Panc1 (cell line): ENCODE results near the gene PLCB4. TPM values are rescaled to one million over a fixed set of nuclear protein-coding genes. Genes with fewer than 3 reads are reported as not detected.

Source experiments
- ATAC-seq: fragments of 200-7000 bp; cut with Tn5 transposase; 2 replicates; pipeline ENCODE4 v1.9.1; 2020; ENCODE audit warnings: mild to moderate bottlenecking, moderate library complexity
- BruUV-seq: library from RNA; stranded (reverse); fragments of 400-500 nt; replicated peaks from 2 replicates; lab custom pipeline; 2021; lab: Mats Ljungman, UMichigan
- CTCF ChIA-PET: fragments of 300-600 bp; sonication (Branson Sonifier 250); formaldehyde crosslinking; loops from one replicate; lab custom pipeline; 2022; ENCODE audit warnings: antibody characterized with exemption; lab: Charles Lee
- POLR2A ChIA-PET: fragments of 300-600 bp; sonication (Branson Sonifier 250); formaldehyde crosslinking; loops from one replicate; lab custom pipeline; 2022; ENCODE audit warnings: antibody characterized with exemption; lab: Charles Lee
- DNase-seq: peaks from one replicate; pipeline ENCODE4 v3.0.0-alpha.2; 2010; ENCODE audit warnings: low read depth, low spot score
- H3K27ac ChIP-seq: 2 replicates; pipeline ENCODE4 v1.5.1; 2011; ENCODE audit warnings: mild to moderate bottlenecking, low read length, inconsistent platforms
- H3K27me3 ChIP-seq: fragments of 200-500 bp; sonication (Bioruptor generic); 2 replicates; pipeline ENCODE4 v1.6.0; 2014; ENCODE audit warnings: low read length, inconsistent platforms; ENCODE audit not compliant: control insufficient read depth, insufficient read depth
- H3K36me3 ChIP-seq: fragments of 200-500 bp; sonication (Bioruptor generic); 2 replicates; pipeline ENCODE4 v1.5.1; 2014; ENCODE audit warnings: inconsistent platforms, mild to moderate bottlenecking, low read length, moderate library complexity; ENCODE audit not compliant: control insufficient read depth, insufficient read depth
- H3K4me1 ChIP-seq: 2 replicates; pipeline ENCODE4 v1.5.1; 2011; ENCODE audit warnings: inconsistent platforms, mild to moderate bottlenecking, low read length, moderate library complexity; ENCODE audit not compliant: control insufficient read depth, insufficient read depth
- H3K4me3 ChIP-seq, 2 experiments: 2 replicates each; pipeline ENCODE4 v1.5.1; 2011 to 2012; ENCODE audit warnings: low read depth in 2 of 2, low read length in 2 of 2, mild to moderate bottlenecking in 2 of 2, inconsistent platforms in 1 of 2, moderate library complexity in 1 of 2
- H3K9me3 ChIP-seq: fragments of 200-500 bp; sonication (Bioruptor generic); 2 replicates; pipeline ENCODE4 v1.5.1; 2014; ENCODE audit warnings: low read depth, mild to moderate bottlenecking, inconsistent platforms, low read length, moderate library complexity; ENCODE audit not compliant: control insufficient read depth, insufficient read depth
- POLR2AphosphoS5 ChIP-seq: IDR thresholded peaks from 2 replicates; pipeline ENCODE4 v1.6.1; 2012; ENCODE audit warnings: mild to moderate bottlenecking, low read depth, low read length, moderate library complexity
- SIN3A ChIP-seq: IDR thresholded peaks from 2 replicates; pipeline ENCODE4 v1.6.1; 2012; ENCODE audit warnings: low read depth, mild to moderate bottlenecking, low read length, moderate library complexity, borderline replicate concordance; ENCODE audit not compliant: insufficient read depth
- TCF7L2 ChIP-seq: IDR thresholded peaks from 2 replicates; pipeline ENCODE4 v1.6.1; 2011; ENCODE audit warnings: mild to moderate bottlenecking, low read depth, low read length, inconsistent platforms
- in situ Hi-C: cut with HindIII; loops from 2 replicates; pipeline ENCODE4 v1.10.0; 2016; ENCODE audit warnings: low sequenced_read_pairs, low pct_unique_long_range_greater_than_20kb
- intact Hi-C: fragments of 100-400 bp; cut with micrococcal nuclease; formaldehyde crosslinking; loops from one replicate; pipeline ENCODE4 v1.10.0; 2022; ENCODE audit not compliant: unreplicated experiment
- total RNA-seq: library from RNA; stranded (reverse); gene quantifications from one replicate; pipeline ENCODE4 v1.2.1, GENCODE V29; 2021; ENCODE audit not compliant: unreplicated experiment
- TF ChIP-seq, protein P1 (sequence below): fragments of 450-650 bp; IDR thresholded peaks from 2 replicates; pipeline ENCODE4 v1.5.1; 2017; ENCODE audit warnings: mild to moderate bottlenecking
- TF ChIP-seq, protein P2 (sequence below), 2 experiments: IDR thresholded peaks; 2 replicates each; pipeline ENCODE4 v1.6.1; 2011 to 2012; ENCODE audit warnings: low read depth in 2 of 2, control low read depth in 1 of 2, low read length in 1 of 2, mild to moderate bottlenecking in 1 of 2, moderate library complexity in 1 of 2; ENCODE audit not compliant: insufficient read depth in 1 of 2

The PLCB4 gene
- total RNA-seq, 1 experiment from 2014 or later, result 1.5 TPM

- Histone ChIP-seq H3K27ac (no peak overlapping the region), H3K4me1 (no peaks in the 10 kb centered on the region), H3K4me3 (no peak overlapping the region), H3K36me3 (no peaks in the 10 kb centered on the region), H3K27me3 (no peaks in the 10 kb centered on the region), H3K9me3 (no peaks in the 10 kb centered on the region)
- ChIA-PET POLR2A (no interaction called here), CTCF (no interaction called here)
- no peak for ATAC-seq
- in situ Hi-C loops (no loop called here), intact Hi-C loops (no loop called here)
- BruUV-seq, result no TSS peak
- DNase-seq, result no peak
- TF ChIP-seq, protein P1, sequence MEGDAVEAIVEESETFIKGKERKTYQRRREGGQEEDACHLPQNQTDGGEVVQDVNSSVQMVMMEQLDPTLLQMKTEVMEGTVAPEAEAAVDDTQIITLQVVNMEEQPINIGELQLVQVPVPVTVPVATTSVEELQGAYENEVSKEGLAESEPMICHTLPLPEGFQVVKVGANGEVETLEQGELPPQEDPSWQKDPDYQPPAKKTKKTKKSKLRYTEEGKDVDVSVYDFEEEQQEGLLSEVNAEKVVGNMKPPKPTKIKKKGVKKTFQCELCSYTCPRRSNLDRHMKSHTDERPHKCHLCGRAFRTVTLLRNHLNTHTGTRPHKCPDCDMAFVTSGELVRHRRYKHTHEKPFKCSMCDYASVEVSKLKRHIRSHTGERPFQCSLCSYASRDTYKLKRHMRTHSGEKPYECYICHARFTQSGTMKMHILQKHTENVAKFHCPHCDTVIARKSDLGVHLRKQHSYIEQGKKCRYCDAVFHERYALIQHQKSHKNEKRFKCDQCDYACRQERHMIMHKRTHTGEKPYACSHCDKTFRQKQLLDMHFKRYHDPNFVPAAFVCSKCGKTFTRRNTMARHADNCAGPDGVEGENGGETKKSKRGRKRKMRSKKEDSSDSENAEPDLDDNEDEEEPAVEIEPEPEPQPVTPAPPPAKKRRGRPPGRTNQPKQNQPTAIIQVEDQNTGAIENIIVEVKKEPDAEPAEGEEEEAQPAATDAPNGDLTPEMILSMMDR, result no peak
- TF ChIP-seq POLR2AphosphoS5 (no peak), TCF7L2 (no peak), SIN3A (no peak)
- TF ChIP-seq, protein P2, sequence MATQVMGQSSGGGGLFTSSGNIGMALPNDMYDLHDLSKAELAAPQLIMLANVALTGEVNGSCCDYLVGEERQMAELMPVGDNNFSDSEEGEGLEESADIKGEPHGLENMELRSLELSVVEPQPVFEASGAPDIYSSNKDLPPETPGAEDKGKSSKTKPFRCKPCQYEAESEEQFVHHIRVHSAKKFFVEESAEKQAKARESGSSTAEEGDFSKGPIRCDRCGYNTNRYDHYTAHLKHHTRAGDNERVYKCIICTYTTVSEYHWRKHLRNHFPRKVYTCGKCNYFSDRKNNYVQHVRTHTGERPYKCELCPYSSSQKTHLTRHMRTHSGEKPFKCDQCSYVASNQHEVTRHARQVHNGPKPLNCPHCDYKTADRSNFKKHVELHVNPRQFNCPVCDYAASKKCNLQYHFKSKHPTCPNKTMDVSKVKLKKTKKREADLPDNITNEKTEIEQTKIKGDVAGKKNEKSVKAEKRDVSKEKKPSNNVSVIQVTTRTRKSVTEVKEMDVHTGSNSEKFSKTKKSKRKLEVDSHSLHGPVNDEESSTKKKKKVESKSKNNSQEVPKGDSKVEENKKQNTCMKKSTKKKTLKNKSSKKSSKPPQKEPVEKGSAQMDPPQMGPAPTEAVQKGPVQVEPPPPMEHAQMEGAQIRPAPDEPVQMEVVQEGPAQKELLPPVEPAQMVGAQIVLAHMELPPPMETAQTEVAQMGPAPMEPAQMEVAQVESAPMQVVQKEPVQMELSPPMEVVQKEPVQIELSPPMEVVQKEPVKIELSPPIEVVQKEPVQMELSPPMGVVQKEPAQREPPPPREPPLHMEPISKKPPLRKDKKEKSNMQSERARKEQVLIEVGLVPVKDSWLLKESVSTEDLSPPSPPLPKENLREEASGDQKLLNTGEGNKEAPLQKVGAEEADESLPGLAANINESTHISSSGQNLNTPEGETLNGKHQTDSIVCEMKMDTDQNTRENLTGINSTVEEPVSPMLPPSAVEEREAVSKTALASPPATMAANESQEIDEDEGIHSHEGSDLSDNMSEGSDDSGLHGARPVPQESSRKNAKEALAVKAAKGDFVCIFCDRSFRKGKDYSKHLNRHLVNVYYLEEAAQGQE (IDR thresholded peaks at IDR 0.05; ENCODE audit: insufficient read depth in 1 of 2, low read depth in 2 of 2, low read length in 1 of 2), result no peak
Measured at GRCh38 chr20:9424551-9424950, 355.7 kb downstream of the PLCB4 start.

DNA sequence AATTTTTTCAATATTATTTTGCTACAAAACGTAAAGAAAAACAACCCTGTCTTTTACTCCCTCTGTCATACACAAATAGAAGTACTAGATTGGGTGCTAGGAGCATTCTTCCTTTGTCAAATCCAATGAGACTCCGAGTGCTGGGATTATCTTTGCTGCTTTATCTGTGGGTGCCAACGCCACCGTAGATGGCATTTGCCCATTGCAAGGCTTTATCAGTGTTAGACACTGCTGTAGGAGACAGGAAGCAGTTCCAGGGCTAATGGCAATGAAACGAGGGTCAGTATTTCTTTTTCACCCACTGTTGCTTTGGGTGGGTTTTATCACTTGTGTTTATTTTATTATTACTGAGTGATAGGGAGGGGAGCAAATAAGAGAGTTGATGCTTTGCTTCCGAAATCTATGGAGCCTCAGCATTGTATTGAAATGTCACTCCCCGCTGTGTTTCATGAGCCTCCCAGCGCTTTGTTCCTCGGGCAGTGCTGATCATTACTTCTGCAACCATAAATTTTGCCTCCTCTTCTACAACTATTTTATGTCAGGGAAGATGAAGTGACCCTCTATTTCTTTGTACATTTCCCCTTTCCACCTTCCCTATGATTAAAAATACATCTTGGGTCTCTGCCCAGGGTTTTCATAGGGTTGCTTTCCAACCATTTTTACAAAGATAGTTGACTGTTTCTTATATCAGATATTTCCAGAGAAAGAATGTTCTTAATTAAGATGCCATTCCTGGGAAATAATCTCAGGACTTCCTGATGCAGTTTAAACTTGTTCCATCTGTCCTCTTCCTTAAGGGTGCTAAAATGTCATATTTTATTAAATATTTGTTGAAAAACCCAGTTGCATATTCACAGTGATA is 358.8 kb downstream of the PLCB4 start:
- TF ChIP-seq TCF7L2 (no peak), SIN3A (no peak), POLR2AphosphoS5 (no peak)
- TF ChIP-seq, protein P1, result no peak
- TF ChIP-seq, protein P2 (IDR thresholded peaks at IDR 0.05; ENCODE audit: insufficient read depth in 1 of 2, low read depth in 2 of 2, low read length in 1 of 2), result no peak
- no peak overlapping the region for H3K27ac ChIP-seq
- no peaks in the 10 kb centered on the region for H3K27me3 ChIP-seq
- H3K4me3 ChIP-seq, result no peak overlapping the region
- POLR2A ChIA-PET, result no interaction called here
- H3K36me3 ChIP-seq, result no peaks in the 10 kb centered on the region
- intact Hi-C loops, result no loop called here
- in situ Hi-C loops, result no loop called here
- no peaks in the 10 kb centered on the region for H3K9me3 ChIP-seq
- CTCF ChIA-PET, result no interaction called here
- ATAC-seq (no peak), DNase-seq (no peak)
- no peaks in the 10 kb centered on the region for H3K4me1 ChIP-seq
- no TSS peak for BruUV-seq
